Stimulated activated CD4-positive, alpha-beta T cell treated with anti-CD3 and anti-CD28 coated beads, Interleukin-2, amount 100 ng/mL, for 24 hours (primary cell): ENCODE data around the gene SHISAL2A.

Experiments
- DNase-seq, 2 donors: peaks; one replicate each; pipeline ENCODE4 v3.0.0-alpha.2; 2020

Gene SHISAL2A

GRCh38 chr1:52662645-52663313 lies 29.8 kb downstream of the SHISAL2A start:
- no peak for DNase-seq

GRCh38 chr1:52663716-52664115 lies 30.7 kb downstream of the SHISAL2A start:
- DNase-seq = no peak

DNA sequence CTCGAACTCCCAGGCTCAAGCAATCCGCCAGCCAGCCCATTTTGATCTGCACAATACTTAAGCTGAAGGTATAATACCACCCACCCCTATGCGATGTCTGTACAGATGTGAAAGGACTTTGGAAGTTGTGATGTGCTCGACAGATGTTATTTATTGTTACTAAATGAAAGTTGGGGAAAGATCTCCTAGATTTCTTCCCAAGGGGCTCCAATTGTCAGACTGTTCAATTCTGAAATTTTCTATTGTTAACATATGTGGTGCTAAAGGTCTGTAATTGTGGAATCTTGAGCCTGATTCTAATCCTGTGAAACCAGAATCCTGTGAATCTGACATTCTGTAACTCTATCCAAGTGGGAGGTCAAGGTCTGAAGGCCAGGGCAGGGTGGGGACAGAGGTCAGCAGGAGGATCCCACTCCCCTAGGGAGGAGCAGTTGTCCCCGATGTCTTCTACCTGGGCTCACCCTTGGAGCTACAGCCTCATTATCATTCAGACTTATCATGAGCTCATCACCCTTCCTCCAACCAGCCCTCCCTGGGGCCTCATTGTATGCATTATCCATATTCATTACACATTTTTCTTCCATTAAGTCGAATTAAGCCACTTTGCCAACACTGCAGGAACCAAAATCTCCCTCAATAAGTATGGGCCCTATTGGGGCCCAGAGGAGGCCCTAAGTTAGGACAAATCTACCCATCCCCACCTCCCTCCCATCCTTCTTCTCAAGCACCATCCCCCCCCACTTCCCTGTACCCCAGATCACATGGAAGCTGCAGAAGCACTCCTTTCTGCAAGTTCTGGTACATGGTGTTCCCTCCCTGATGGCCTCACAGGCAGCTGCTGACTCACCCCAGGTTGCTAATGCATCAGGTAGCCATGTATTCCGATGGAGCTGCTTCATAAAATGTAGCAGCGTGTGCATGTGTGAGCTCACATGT lies 32.3 kb downstream of the SHISAL2A start:
- no peak for DNase-seq

GRCh38 chr1:52667290-52667689 lies 34.3 kb downstream of the SHISAL2A start:
- DNase-seq = no peak

GRCh38 chr1:52667984-52668383 lies 35.0 kb downstream of the SHISAL2A start:
- DNase-seq = no peak

DNA sequence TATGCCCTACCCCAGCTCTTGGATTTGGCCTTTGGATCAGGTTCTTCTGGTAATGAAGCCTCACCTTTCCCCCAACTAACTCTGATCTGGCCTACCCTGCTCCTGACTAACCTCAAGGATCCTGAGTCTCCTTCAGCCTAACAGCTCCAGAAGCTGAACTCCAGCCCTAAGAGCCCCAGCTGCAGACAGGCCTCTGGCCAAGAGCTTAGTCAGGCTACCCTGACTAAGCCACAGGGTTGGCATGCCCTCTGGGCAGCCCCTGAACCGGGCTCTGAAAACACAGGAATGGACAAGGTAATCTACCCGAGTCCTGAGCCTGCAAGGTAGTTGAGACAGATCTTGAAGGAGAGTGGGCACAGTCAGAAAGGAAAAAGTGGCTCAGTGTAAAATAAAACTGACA lies 35.7 kb downstream of the SHISAL2A start:
- no peak for DNase-seq

DNA sequence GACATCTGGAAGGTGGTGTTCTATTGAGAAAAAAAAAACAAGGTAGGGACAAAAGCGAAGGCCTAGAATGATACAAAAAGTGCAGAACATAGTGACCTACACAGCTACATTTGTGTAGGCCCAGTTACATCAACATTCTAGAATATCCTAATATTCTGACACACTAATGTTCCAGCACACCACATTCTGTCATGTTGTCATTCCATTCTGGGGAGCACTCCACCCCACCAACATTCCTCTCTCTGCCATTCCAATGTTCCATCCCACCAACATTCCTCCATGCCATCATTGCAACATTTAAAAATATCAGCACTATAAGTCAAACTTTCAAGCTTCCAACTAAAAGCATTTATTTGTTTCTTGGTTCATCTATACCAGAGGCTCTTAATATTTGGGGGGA lies 36.7 kb downstream of the SHISAL2A start:
- no peak for DNase-seq

DNA sequence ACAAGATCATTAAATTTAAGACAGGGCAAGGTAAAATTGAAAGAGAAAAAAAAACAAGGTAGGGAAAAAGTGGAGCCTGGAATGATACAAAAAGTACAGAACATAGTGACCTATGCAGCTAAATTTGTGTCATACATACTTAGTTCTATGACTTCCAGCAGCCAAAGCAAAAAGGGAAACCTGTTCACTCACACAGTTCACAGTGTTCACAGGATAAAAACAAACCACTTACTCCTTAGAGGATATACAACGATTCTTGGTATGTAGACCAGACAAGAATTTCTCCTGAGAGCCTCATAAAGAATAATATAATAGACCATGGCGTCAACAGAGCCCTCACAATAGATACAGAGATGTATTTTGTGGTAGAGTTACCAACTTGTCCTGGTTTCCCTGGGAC lies 37.6 kb downstream of the SHISAL2A start:
- no peak for DNase-seq

GRCh38 chr1:52672946-52673345 lies 40.0 kb downstream of the SHISAL2A start:
- no peak for DNase-seq

DNA sequence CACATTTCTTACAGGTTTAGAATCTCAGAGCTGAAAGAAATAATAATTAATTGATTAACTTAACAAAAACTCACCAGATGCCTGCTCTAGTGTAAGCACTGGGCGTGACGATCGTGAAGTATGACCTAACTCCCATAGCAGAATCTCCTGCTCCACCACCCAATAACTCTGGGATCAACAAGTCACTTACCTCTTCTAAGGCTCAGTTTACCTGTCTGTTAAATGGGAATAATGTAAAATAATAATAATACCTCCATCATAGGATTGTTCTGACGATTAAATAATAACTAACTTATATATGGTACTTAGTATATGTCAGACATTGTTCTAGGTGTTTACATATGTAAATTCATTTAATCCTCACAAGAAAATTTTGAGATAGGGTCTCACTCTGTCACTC lies 40.5 kb downstream of the SHISAL2A start:
- no peak for DNase-seq

GRCh38 chr1:52674497-52675384 lies 41.8 kb downstream of the SHISAL2A start:
- DNase-seq = no peak

DNA sequence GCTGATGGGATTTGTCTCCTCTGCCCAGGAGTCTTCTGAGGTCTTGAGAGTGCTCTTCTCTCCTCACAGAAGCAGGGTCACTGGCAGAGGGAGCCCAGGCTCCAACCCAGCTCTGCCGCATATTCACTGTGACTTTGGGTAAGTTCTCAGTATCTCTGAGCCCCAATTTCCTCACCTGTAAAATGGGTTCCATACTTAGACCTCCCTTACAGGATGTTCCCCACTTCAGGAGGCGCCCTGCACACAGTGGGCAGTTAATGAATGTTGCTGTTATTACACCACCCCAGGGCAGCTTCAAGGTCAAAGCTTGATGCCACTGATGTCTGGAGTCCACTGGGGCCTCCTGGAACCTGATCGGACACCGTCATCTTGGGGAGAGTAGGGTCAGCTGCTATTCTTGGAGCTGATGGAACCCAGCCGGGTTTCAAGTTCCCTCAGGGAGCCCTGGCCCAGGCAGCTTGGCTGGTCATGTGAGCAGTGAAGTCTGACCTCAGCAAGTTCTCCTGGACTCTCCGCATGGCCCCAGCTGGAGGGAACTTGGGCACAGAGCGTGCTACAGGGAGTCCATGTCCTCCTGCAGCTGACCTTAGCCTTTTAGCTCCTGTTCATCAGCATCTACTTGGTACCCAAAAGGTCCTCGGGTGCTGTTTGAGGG lies 43.4 kb downstream of the SHISAL2A start:
- DNase-seq = no peak

GRCh38 chr1:52677076-52677806 lies 44.3 kb downstream of the SHISAL2A start:
- DNase-seq = no peak

- DNase-seq = no peak
Measured at GRCh38 chr1:52679048-52679447, 46.1 kb downstream of the SHISAL2A start.

DNA sequence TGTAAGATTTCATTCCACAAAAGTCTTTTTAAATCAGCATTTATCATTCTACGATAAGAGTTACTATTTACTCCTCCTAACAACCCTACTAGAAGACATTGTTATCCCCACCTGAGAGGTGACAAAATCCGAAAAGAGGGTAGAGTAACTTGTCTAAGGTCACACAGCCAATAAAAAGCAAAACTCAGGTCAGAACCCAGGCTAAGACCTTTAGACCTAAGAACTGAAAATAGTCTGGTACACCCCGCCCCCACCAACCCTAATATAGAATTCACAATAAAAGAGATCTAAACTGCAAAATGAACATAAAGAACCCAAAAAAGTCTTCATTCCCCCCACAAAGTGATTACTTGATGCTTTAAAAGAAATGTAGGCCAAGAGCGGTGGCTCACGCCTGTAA lies 46.5 kb downstream of the SHISAL2A start:
- no peak for DNase-seq

- no peak for DNase-seq
Measured at GRCh38 chr1:52680353-52680752, 47.4 kb downstream of the SHISAL2A start.

GRCh38 chr1:52681136-52681535 lies 48.2 kb downstream of the SHISAL2A start:
- DNase-seq = no peak

DNA sequence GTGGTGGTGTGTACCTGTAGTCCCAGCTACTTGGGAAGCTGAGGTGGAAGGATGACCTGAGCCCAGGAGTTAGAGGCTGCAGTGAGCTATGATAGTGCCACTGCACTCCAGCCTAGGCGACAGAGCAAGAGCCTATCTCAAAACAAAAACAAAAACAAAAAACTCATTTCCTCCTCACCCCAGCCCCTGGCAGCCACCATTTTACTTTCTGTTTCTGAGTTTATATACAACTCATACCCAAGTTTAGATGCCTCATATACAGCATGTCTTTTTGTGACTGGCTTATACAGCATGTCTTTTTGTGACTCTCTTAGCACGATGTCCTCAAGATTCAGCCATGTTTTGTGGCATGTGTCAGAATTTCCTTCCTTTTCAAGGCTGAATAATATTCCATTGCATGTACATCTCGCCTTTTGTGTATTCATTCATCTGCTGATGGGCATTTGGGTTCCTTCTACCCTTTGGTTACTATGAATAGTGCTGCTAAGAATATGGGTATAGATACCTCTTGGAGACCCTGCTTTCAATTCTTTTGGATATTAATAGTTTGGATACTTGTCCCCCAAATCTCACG lies 50.5 kb downstream of the SHISAL2A start:
- DNase-seq = no peak

GRCh38 chr1:52684545-52684944 lies 51.6 kb downstream of the SHISAL2A start:
- DNase-seq = no peak

DNA sequence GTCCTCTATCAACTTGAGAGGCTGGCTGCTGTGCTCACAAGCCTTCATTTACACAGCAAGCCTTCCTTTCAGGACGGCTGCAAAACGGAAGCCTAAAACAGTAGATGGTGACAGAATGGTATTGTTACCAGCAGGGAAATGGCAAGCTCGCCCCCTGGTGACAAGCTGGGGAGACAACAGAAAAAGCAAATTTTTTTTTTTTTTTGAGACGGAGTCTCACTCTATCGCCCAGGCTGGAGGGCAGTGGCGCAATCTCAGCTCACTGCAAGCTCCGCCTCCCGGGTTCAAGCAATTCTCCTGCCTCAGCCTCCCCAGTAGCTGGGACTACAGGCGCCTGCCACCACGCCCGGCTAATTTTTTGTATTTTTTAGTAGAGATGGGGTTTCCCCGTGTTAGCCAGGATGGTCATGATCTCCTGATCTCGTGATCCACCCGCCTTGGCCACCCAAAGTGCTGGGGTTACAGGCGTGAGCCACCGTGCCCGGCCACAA lies 53.3 kb downstream of the SHISAL2A start:
- peak; percentile 73 to 79 for DNase-seq

DNA sequence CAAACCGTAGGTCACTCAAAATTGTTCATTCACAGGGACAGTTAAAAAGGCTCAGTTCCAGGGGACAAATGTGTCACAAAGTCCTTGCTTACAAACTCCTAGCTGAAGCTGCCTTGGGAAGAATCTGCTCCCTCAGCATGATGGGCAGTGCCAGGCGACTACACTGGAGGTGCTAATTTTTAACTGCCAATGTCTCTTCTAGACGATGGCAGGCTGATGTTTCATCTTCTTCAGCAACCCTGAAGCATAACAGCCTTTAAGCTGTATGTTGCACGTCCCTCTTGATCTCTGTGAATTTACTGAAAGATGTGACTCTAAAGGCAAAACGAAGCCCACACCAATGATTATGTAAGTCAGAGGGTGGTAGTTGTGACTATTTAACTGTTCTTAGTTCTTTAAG lies 53.9 kb downstream of the SHISAL2A start:
- DNase-seq = no peak
